GM23338 (cell line): ENCODE data around the gene NTRK3. TPM values are rescaled to one million over a fixed set of nuclear protein-coding genes. Genes with fewer than 3 reads are reported as not detected.

Experiments used
- ATAC-seq: fragments of 200-7000 bp; cut with Tn5 transposase; 3 replicates; pipeline ENCODE4 v1.9.1; 2020
- DNase-seq: peaks from one replicate; pipeline ENCODE4 v3.0.0-alpha.2; 2015; ENCODE audit warnings: low spot score
- H2AFZ ChIP-seq: fragments of 200-600 bp; sonication (generic); 2 replicates; pipeline ENCODE4 v1.8.0; 2016; ENCODE audit warnings: antibody characterized with exemption, mild to moderate bottlenecking, moderate library complexity
- H3F3A ChIP-seq: fragments of 200-600 bp; sonication (generic); replicated peaks from 2 replicates; pipeline ENCODE4 v1.8.0; 2017; ENCODE audit warnings: antibody characterized with exemption, mixed run types, low read depth
- H3K27ac ChIP-seq: fragments of 200-600 bp; sonication (generic); 2 replicates; pipeline ENCODE4 v1.6.1; 2016; ENCODE audit warnings: low read depth
- H3K27me3 ChIP-seq: fragments of 200-600 bp; sonication (generic); 2 replicates; pipeline ENCODE4 v1.8.0; 2016; ENCODE audit warnings: mild to moderate bottlenecking, mixed run types, moderate library complexity; ENCODE audit not compliant: insufficient read depth
- H3K36me3 ChIP-seq: fragments of 200-600 bp; sonication (generic); 2 replicates; pipeline ENCODE4 v1.8.0; 2016; ENCODE audit warnings: mild to moderate bottlenecking; ENCODE audit not compliant: insufficient read depth
- H3K4me1 ChIP-seq: fragments of 200-600 bp; sonication (generic); 2 replicates; pipeline ENCODE4 v1.8.0; 2016; ENCODE audit warnings: mild to moderate bottlenecking, moderate library complexity; ENCODE audit not compliant: insufficient read depth
- H3K4me2 ChIP-seq: fragments of 200-600 bp; sonication (generic); 2 replicates; pipeline ENCODE4 v1.7.1; 2017; ENCODE audit warnings: mixed run types
- H3K4me3 ChIP-seq: fragments of 200-600 bp; sonication (generic); 2 replicates; pipeline ENCODE4 v1.6.1; 2016; ENCODE audit warnings: mixed run types
- H3K79me2 ChIP-seq: fragments of 200-600 bp; sonication (generic); replicated peaks from 2 replicates; pipeline ENCODE4 v1.8.0; 2017; ENCODE audit warnings: mild to moderate bottlenecking; ENCODE audit not compliant: insufficient read depth
- H3K9me2 ChIP-seq: fragments of 200-600 bp; sonication (generic); 2 replicates; pipeline ENCODE4 v1.8.0; 2017; ENCODE audit not compliant: insufficient read depth
- H4K20me1 ChIP-seq: fragments of 200-600 bp; sonication (generic); replicated peaks from 2 replicates; pipeline ENCODE4 v1.8.0; 2017; ENCODE audit warnings: mild to moderate bottlenecking; ENCODE audit not compliant: insufficient read depth
- H3K27ac Mint-ChIP-seq: 2 replicates; pipeline ENCODE4 v1.8.0; 2020; ENCODE audit warnings: inconsistent platforms, mild to moderate bottlenecking, moderate library complexity, mixed read lengths
- H3K27me3 Mint-ChIP-seq: 3 replicates; pipeline ENCODE4 v1.8.0; 2022; ENCODE audit warnings: low read depth, mild to moderate bottlenecking, moderate library complexity, mixed read lengths, inconsistent platforms; ENCODE audit not compliant: insufficient read depth, poor library complexity
- H3K36me3 Mint-ChIP-seq: 3 replicates; pipeline ENCODE4 v1.8.0; 2021; ENCODE audit warnings: low read depth, mild to moderate bottlenecking, inconsistent platforms, moderate library complexity, mixed read lengths
- H3K4me1 Mint-ChIP-seq: 3 replicates; pipeline ENCODE4 v1.8.0; 2020; ENCODE audit warnings: mild to moderate bottlenecking, inconsistent platforms, mixed read lengths
- H3K4me3 Mint-ChIP-seq: 3 replicates; pipeline ENCODE4 v1.8.0; 2021; ENCODE audit warnings: moderate library complexity, mild to moderate bottlenecking, inconsistent platforms, mixed read lengths
- H3K9me3 Mint-ChIP-seq: 3 replicates; pipeline ENCODE4 v1.8.0; 2020; ENCODE audit warnings: moderate library complexity, mild to moderate bottlenecking, inconsistent platforms, mixed read lengths
- ETS1 ChIP-seq: IDR thresholded peaks from 2 replicates; pipeline ENCODE4 v1.6.1; 2016; ENCODE audit warnings: antibody characterized with exemption
- EZH2 ChIP-seq: fragments of 200-600 bp; sonication (generic); IDR thresholded peaks from one replicate; pipeline ENCODE4 v1.8.0; 2017; ENCODE audit warnings: antibody characterized with exemption, mild to moderate bottlenecking, low read depth; ENCODE audit not compliant: unreplicated experiment
- JUNB ChIP-seq: IDR thresholded peaks from one replicate; pipeline ENCODE4 v1.6.1; 2016; ENCODE audit warnings: antibody characterized with exemption; ENCODE audit not compliant: unreplicated experiment
- NANOG ChIP-seq: IDR thresholded peaks from 2 replicates; pipeline ENCODE4 v1.6.1; 2016; ENCODE audit warnings: antibody characterized with exemption, borderline replicate concordance
- POLR2AphosphoS5 ChIP-seq: IDR thresholded peaks from 2 replicates; pipeline ENCODE4 v1.6.1; 2016; ENCODE audit warnings: antibody characterized with exemption, low read depth
- REST ChIP-seq: IDR thresholded peaks from one replicate; pipeline ENCODE4 v1.6.1; 2018; ENCODE audit warnings: antibody characterized with exemption; ENCODE audit not compliant: unreplicated experiment
- ZNF114 ChIP-seq: fragments of 250-450 bp; sonication (Bioruptor Pico); IDR thresholded peaks from 2 replicates; pipeline ENCODE4 v1.5.0; 2020; ENCODE audit warnings: mild to moderate bottlenecking, moderate library complexity
- polyA plus RNA-seq: library from polyadenylated mRNA; unstranded; fragments of >200 nt; fragmentation: Nextera tagmentation; extraction: Ambion mirVana; gene quantifications from 2 replicates; pipeline ENCODE4 v1.2.1, GENCODE V29; 2016
- total RNA-seq: library from RNA; depleted of rRNA; stranded (reverse); fragments of >200 nt; shearing (Covaris generic); gene quantifications from 2 replicates; pipeline ENCODE4 v1.2.3, GENCODE V29; 2014

Gene NTRK3
- total and polyA plus RNA-seq, 2 experiments from 2014 or later, result 3.1 to 5.3 TPM

DNA sequence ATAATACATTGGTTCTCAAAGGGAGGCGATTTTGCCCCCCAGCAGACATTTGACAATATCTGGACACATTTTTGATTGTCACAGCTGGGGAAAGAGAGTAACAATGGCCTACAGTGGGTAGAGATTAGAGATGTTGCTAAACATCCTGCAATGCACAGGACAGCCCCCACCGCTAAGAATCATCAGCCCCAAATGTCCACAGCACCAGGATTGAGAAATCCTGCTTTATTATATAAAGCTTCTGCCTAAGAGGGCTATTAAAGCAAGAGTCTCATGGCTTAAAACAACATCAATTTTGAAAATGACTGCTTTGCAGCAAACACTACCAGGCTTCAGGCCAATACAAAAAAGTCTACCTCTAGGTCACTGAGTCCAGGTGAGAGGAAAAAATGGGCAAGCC, 68.2 kb downstream of the NTRK3 start (continued):
- TF ChIP-seq ETS1 (no peak), POLR2AphosphoS5 (no peak), JUNB (no peak)

DNA sequence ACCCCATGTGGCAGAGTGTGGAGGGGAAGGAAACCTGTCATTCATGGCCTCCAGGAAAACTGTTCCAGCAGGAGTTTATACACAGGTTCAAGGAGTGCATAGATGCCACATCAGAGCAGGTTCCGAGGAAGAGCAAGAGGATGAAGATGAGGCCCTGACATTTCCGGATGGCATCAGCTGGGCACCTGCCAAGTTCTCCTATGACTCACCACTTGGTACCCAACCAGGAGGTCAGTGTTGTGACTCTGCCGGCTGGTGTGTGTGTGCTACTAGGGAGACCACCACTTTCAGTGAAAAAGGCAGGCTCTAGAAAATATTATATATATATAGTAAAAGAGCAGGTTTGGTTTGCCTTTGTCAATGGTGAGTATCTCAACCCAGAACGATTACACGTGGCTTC, 69.3 kb downstream of the NTRK3 start:
- H3K36me3 ChIP-seq, result no peaks in the 10 kb centered on the region
- peaks cover 4% of the 10 kb centered on the region for H3K27me3 Mint-ChIP-seq
- H3K27me3 ChIP-seq, result no peaks in the 10 kb centered on the region
- no peaks in the 10 kb centered on the region for H4K20me1 ChIP-seq
- H3K9me3 Mint-ChIP-seq, result no peaks in the 10 kb centered on the region
- DNase-seq (no peak), ATAC-seq (no peak)
- TF ChIP-seq ETS1, result no peak
- TF ChIP-seq EZH2, result no peak
- no peak for TF ChIP-seq ZNF114 (CRISPR knock-in tag)
- H3K4me2 ChIP-seq, result no peak overlapping the region
- H3K79me2 ChIP-seq, result no peaks in the 10 kb centered on the region
- H3K9me2 ChIP-seq, result no peaks in the 10 kb centered on the region
- H3K4me1 ChIP-seq, result no peaks in the 10 kb centered on the region
- no peak overlapping the region for H3K27ac Mint-ChIP-seq
- H3K4me3 ChIP-seq, result no peak overlapping the region
- H3K27ac ChIP-seq, result no peak overlapping the region
- no peaks in the 10 kb centered on the region for H3K36me3 Mint-ChIP-seq
- no peaks in the 10 kb centered on the region for H3F3A ChIP-seq
- H3K4me3 Mint-ChIP-seq, result no peak overlapping the region
- H3K4me1 Mint-ChIP-seq, result no peaks in the 10 kb centered on the region
- H2AFZ ChIP-seq, result no peak overlapping the region

DNA sequence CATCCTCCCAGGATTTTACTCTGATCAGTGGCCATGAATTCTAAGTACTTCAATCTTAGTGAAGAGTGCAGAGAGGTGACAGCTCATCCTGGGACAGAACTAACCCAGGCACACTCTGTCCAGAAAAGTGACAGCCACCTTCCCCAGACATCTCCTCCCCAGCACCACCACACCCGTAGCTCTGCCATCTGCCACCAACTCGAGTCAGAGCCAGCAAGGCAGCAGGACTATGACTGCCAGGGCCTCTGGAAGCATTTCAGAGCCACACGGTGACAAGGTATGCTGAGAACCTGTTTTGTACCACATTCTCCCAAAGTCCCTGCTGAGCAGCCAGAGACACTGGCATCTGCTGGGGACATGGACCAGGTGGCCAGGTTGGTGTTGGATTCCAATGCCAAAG, 71.0 kb downstream of the NTRK3 start:
- H3K27ac Mint-ChIP-seq, result no peak overlapping the region

More for the DNA sequence above, 71.0 kb downstream of the NTRK3 start:
- H3K27ac ChIP-seq, result no peak overlapping the region
- TF ChIP-seq NANOG (no peak), REST (no peak)
- H3F3A ChIP-seq, result no peaks in the 10 kb centered on the region
- H2AFZ ChIP-seq, result no peak overlapping the region
- DNase-seq, result no peak
- ATAC-seq, result no peak
- no peak overlapping the region for H3K4me3 Mint-ChIP-seq
- H3K9me2 ChIP-seq, result no peaks in the 10 kb centered on the region
- no peaks in the 10 kb centered on the region for H4K20me1 ChIP-seq
- H3K4me2 ChIP-seq, result no peak overlapping the region
- H3K9me3 Mint-ChIP-seq, result no peaks in the 10 kb centered on the region
- no peaks in the 10 kb centered on the region for H3K4me1 ChIP-seq
- H3K4me3 ChIP-seq, result no peak overlapping the region
- H3K27me3 ChIP-seq, result no peaks in the 10 kb centered on the region
- no peaks in the 10 kb centered on the region for H3K36me3 Mint-ChIP-seq
- peaks cover 4% of the 10 kb centered on the region for H3K27me3 Mint-ChIP-seq
- H3K36me3 ChIP-seq, result no peaks in the 10 kb centered on the region
- H3K79me2 ChIP-seq, result no peaks in the 10 kb centered on the region
- H3K4me1 Mint-ChIP-seq, result no peaks in the 10 kb centered on the region
